ENCODE data around the gene GPR158.

The GPR158 gene

DNA sequence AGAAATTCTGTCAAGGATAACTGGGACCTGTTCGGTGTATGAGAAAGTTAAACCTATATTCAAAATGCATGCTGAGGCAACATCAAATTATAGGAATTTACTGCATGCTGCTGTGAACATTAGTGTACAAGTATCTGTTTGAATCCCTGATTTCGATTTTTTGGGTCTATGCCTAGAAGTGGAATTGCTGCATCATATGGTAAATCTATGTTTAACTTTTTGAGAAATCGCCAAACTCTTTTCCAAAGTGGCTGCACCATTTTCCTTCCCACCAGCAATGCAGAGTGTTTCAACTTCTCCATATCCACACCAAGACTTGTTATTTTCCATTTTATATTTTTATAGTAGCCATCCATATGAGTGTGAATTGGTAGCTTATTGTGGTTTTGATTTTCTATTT, 306.7 kb downstream of the GPR158 start:
- DNase-seq (ENCODE audit: low read depth), result no peak
- H3K4me3 ChIP-seq (ENCODE audit: control insufficient read depth, low read depth, low read length), result no peak overlapping the region
- TF ChIP-seq, protein P1, sequence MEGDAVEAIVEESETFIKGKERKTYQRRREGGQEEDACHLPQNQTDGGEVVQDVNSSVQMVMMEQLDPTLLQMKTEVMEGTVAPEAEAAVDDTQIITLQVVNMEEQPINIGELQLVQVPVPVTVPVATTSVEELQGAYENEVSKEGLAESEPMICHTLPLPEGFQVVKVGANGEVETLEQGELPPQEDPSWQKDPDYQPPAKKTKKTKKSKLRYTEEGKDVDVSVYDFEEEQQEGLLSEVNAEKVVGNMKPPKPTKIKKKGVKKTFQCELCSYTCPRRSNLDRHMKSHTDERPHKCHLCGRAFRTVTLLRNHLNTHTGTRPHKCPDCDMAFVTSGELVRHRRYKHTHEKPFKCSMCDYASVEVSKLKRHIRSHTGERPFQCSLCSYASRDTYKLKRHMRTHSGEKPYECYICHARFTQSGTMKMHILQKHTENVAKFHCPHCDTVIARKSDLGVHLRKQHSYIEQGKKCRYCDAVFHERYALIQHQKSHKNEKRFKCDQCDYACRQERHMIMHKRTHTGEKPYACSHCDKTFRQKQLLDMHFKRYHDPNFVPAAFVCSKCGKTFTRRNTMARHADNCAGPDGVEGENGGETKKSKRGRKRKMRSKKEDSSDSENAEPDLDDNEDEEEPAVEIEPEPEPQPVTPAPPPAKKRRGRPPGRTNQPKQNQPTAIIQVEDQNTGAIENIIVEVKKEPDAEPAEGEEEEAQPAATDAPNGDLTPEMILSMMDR (IDR thresholded peaks at IDR 0.05; ENCODE audit: control insufficient read depth, insufficient read depth, low read depth, low read length, missing control alignments), result no peak

DNA sequence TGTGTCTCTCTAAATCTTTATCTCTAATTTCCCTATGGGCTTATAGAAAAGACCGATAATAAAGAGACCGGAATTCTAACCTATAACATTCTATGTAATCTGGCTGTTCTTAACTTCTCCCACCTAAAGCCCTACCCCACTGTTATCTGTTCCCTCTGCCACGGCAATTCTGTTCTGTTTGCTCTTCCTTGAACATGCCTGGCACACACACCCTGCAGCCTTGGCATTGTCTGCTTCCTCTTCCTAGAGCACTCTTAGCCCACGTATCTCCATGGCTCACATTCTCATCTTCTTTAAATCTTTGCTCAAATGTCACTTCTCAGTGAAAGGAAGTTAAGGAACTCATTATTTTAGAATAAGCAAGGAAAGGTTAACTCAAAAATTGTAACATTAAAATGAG, 309.2 kb downstream of the GPR158 start:
- DNase-seq (ENCODE audit: low read depth), result no peak
- TF ChIP-seq, protein P1 (IDR thresholded peaks at IDR 0.05; ENCODE audit: control insufficient read depth, insufficient read depth, low read depth, low read length, missing control alignments), result no peak

DNA sequence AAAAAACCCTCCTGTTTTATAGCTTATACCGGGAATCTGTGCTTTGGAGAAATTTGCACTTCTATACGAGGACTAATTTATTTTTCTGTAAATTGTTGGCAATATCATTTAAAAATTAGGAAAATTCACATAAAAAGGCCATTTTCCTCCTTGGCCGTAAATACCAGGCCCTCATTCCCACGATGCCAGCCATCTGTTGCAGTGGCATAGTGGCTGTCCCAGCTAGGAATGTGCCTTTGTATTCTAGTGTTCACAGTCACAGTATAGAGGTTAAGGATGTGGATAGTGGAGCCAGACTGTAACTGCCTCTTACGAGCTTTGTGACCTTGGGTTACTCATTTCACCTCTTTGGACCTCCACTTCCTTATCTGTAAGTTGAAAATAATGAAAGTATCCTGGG, 312.5 kb downstream of the GPR158 start:
- DNase-seq (ENCODE audit: low read depth), result no peak
- TF ChIP-seq, protein P1 (IDR thresholded peaks at IDR 0.05; ENCODE audit: control insufficient read depth, insufficient read depth, low read depth, low read length, missing control alignments), result no peak
- H3K4me3 ChIP-seq (ENCODE audit: control insufficient read depth, low read depth, low read length), result no peak overlapping the region

More for the DNA sequence above, 309.2 kb downstream of the GPR158 start:
- no peak overlapping the region for H3K4me3 ChIP-seq (ENCODE audit: control insufficient read depth, low read depth, low read length)

DNA sequence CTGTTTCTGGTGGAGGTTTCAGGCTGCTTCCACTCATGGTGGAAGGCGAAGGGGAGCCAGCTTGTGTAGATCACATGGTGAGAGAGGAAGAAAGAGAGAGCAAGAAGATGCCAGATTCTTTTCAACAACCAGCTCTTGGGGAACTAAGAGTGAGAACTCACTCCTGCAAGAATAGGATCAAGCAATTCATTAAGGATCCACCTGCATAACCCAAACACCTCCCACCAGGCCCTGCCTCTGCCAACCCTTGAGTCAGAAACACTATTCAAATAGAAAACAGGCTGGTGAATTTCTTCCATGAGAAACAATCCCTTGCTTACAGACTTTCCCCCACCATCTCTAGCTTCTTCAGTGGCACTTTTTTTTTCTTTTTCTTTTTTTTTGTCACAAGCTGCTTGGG, 317.2 kb downstream of the GPR158 start:
- H3K4me3 ChIP-seq (ENCODE audit: control insufficient read depth, low read depth, low read length), result no peak overlapping the region
- TF ChIP-seq, protein P1 (IDR thresholded peaks at IDR 0.05; ENCODE audit: control insufficient read depth, insufficient read depth, low read depth, low read length, missing control alignments), result no peak
- no peak for DNase-seq (ENCODE audit: low read depth)

DNA sequence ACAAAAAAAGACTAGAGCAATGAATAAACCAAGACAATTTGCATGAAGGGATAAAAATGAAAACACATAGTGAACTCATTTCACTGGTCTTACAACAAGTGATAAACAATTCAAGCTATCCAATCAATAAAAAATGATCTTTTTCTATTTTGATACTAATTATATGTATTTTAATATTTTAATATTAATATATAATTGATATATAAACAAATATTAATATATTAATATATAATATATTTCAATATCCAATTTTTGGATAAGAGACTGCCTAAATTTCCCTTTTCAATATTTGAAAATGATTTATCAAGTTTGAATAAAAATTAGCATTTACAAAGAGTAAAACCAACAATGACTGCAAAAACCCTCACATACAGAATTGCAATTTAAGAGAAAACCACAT, 317.9 kb downstream of the GPR158 start:
- TF ChIP-seq, protein P1 (IDR thresholded peaks at IDR 0.05; ENCODE audit: control insufficient read depth, insufficient read depth, low read depth, low read length, missing control alignments), result no peak
- H3K4me3 ChIP-seq (ENCODE audit: control insufficient read depth, low read depth, low read length), result no peak overlapping the region
- DNase-seq (ENCODE audit: low read depth), result no peak

DNA sequence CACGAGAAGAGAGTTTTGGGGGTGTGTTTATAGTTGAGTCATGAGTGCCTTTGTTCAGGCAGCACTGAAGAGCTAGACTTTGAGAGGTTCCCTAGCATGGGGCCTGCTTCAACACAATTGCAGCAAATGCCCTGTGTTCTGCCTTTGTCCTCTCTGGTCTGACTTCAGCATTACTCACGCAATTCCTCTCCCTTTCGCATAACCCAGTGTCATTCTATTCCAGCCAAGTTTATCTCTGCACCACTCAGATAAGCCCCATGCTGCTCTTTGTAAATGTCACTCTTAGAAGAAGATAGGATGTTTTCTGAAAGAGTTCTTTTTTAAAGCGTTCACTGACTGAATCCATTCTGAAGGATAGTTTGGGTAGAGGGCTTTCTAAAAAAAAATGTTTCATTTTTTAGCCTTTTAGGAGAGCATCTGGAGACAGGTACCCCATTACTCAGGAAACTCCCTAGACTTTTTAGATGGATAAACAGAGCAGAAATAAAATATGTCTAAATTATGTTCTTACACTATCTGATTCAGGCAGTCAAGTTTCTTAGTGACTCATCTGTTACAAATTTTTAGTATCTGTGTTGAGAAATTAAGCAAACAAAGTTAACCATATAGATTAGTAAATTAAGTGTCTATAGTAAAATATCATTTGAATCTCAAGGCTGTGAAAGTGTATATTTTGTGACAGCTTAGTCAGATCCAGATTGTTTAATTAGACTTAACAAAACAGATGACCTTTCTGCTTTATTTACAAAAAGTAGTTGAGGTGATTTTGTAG, 318.5 kb downstream of the GPR158 start:
- no peak overlapping the region for H3K4me3 ChIP-seq (ENCODE audit: control insufficient read depth, low read depth, low read length)
- no peak for DNase-seq (ENCODE audit: low read depth)
- TF ChIP-seq, protein P1 (IDR thresholded peaks at IDR 0.05; ENCODE audit: control insufficient read depth, insufficient read depth, low read depth, low read length, missing control alignments), result no peak

Data from AG09309 (cell line).